Smooth muscle cell (in vitro differentiated cells): ENCODE results near the gene AP2S1. TPM values are rescaled to one million over a fixed set of nuclear protein-coding genes. Genes with fewer than 3 reads are reported as not detected.
"Not testable (repeated sequence)": the region's sequence is repeated elsewhere in the genome, so short reads cannot be mapped to it uniquely, and the experiment has no call there.

ENCODE experiments used
- DNase-seq: peaks from one replicate; lab custom pipeline; 2025; ENCODE audit not compliant: unreplicated experiment; lab: John Stamatoyannopoulos, UW
- H2AFZ ChIP-seq: fragments of 200-600 bp; sonication (generic); 2 replicates; pipeline ENCODE4 v1.6.0; 2016; ENCODE audit warnings: antibody characterized with exemption, low read depth, mild to moderate bottlenecking
- H3F3A ChIP-seq: fragments of 200-600 bp; sonication (generic); 2 replicates; pipeline ENCODE4 v1.6.0; 2017; ENCODE audit warnings: antibody characterized with exemption, low read depth
- H3K27ac ChIP-seq: fragments of 200-600 bp; sonication (generic); 2 replicates; pipeline ENCODE4 v1.5.1; 2016; ENCODE audit warnings: low read depth, mild to moderate bottlenecking
- H3K27me3 ChIP-seq: fragments of 200-600 bp; sonication (generic); 2 replicates; pipeline ENCODE4 v1.6.1; 2016; ENCODE audit warnings: low read depth, mild to moderate bottlenecking
- H3K36me3 ChIP-seq: fragments of 200-600 bp; sonication (generic); 2 replicates; pipeline ENCODE4 v1.5.1; 2016; ENCODE audit warnings: low read depth
- H3K4me1 ChIP-seq: fragments of 200-600 bp; sonication (generic); 2 replicates; pipeline ENCODE4 v1.5.1; 2016; ENCODE audit warnings: low read depth
- H3K4me2 ChIP-seq: fragments of 200-600 bp; sonication (generic); 2 replicates; pipeline ENCODE4 v1.6.0; 2016; ENCODE audit warnings: mild to moderate bottlenecking
- H3K4me3 ChIP-seq: fragments of 200-600 bp; sonication (generic); 2 replicates; pipeline ENCODE4 v1.5.1; 2016; ENCODE audit warnings: mild to moderate bottlenecking
- H3K79me2 ChIP-seq: fragments of 200-600 bp; sonication (generic); 2 replicates; pipeline ENCODE4 v1.6.0; 2016; ENCODE audit warnings: low read depth, mild to moderate bottlenecking
- H3K9ac ChIP-seq: fragments of 200-600 bp; sonication (generic); 2 replicates; pipeline ENCODE4 v1.6.0; 2016; ENCODE audit warnings: low read depth
- H3K9me3 ChIP-seq: fragments of 200-600 bp; sonication (generic); replicated peaks from 2 replicates; pipeline ENCODE4 v1.5.1; 2016; ENCODE audit warnings: low read depth
- H4K20me1 ChIP-seq: fragments of 200-600 bp; sonication (generic); 2 replicates; pipeline ENCODE4 v1.6.0; 2016; ENCODE audit warnings: low read depth
- WGBS: methylation state at CpG from one replicate; pipeline ENCODE4 v1.1.7; 2016; ENCODE audit warnings: low lambda C conversion rate; 5-methylcytosine and 5-hydroxymethylcytosine counted together
- polyA plus RNA-seq: library from polyadenylated mRNA; unstranded; fragments of >200 nt; fragmentation: Nextera tagmentation; extraction: Ambion mirVana; gene quantifications from 2 replicates; pipeline ENCODE4 v1.2.1, GENCODE V29; 2016
- total RNA-seq: library from RNA; depleted of rRNA; stranded (reverse); fragments of >200 nt; gene quantifications from 2 replicates; pipeline ENCODE4 v1.2.3, GENCODE V29; 2014
- TF ChIP-seq, protein P1 (sequence below): fragments of 200-600 bp; sonication (generic); IDR thresholded peaks from 2 replicates; pipeline ENCODE4 v1.5.1; 2017; ENCODE audit warnings: borderline replicate concordance, mild to moderate bottlenecking, antibody characterized with exemption; ENCODE audit not compliant: insufficient read depth, poor library complexity, severe bottlenecking

Gene AP2S1
- total and polyA plus RNA-seq, 2 experiments from 2014 or later, result 204 to 488 TPM

DNA sequence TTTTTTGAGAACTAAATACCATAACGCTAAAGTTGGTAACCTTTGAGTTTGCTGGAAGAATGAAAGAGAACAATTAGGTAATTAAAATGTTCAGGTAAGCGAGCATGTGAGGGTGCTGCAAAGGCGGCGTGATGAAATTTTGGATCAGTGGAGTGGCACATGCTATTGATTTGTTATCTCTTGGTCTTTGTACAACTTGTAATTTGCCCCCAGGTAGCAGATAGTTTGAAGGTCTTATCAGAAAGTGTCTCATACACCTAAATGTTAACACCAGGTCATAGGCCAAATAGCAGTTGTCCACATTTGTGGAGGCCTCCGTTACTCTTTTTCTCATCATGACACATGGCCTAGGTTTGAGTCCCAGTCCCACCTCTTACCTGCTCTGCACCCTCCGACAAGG is 25.0 kb upstream of the AP2S1 start:
- H3F3A ChIP-seq, result peaks cover 19% of the 10 kb centered on the region
- H3K79me2 ChIP-seq, result peaks cover 77% of the 10 kb centered on the region
- TF ChIP-seq, protein P1, sequence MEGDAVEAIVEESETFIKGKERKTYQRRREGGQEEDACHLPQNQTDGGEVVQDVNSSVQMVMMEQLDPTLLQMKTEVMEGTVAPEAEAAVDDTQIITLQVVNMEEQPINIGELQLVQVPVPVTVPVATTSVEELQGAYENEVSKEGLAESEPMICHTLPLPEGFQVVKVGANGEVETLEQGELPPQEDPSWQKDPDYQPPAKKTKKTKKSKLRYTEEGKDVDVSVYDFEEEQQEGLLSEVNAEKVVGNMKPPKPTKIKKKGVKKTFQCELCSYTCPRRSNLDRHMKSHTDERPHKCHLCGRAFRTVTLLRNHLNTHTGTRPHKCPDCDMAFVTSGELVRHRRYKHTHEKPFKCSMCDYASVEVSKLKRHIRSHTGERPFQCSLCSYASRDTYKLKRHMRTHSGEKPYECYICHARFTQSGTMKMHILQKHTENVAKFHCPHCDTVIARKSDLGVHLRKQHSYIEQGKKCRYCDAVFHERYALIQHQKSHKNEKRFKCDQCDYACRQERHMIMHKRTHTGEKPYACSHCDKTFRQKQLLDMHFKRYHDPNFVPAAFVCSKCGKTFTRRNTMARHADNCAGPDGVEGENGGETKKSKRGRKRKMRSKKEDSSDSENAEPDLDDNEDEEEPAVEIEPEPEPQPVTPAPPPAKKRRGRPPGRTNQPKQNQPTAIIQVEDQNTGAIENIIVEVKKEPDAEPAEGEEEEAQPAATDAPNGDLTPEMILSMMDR, result no peak
- peaks cover 3% of the 10 kb centered on the region for H3K4me1 ChIP-seq
- no peak overlapping the region for H3K4me3 ChIP-seq
- peak overlapping the region; percentile 45 for H3K27ac ChIP-seq
- no peaks in the 10 kb centered on the region for H3K9me3 ChIP-seq
- H3K4me2 ChIP-seq, result no peak overlapping the region
- H2AFZ ChIP-seq, result no peak overlapping the region
- H4K20me1 ChIP-seq, result peaks cover 79% of the 10 kb centered on the region
- no peak for DNase-seq
- WGBS, result 85% methylated on average over 6 of the region's 6 CpGs
- no peaks in the 10 kb centered on the region for H3K27me3 ChIP-seq
- H3K36me3 ChIP-seq, result no peaks in the 10 kb centered on the region
- H3K9ac ChIP-seq, result no peak overlapping the region

DNA sequence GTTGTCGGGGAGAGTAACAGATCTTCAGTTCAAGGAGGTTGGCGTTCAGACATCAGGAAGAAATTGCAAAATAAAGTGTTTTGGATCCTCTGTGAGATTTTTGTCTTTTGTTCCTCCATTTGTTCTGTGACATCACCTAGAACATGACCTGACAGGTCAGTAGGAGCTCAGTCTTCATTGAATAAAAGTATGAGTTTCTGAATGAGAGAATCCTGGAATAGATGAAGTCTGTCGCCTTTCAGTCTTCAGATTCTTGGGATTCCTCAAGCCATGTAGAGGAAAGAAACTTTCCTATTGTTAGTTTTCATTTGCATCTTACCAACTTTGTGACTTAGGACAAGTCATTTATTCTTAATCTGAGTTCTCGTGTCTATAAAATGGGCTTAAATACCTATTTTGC is 24.6 kb upstream of the AP2S1 start:
- H3K4me1 ChIP-seq, result peaks cover 3% of the 10 kb centered on the region
- no peak overlapping the region for H2AFZ ChIP-seq
- H3K4me2 ChIP-seq, result no peak overlapping the region
- peaks cover 77% of the 10 kb centered on the region for H3K79me2 ChIP-seq
- WGBS, result 78% methylated on average over 4 of the region's 4 CpGs
- no peaks in the 10 kb centered on the region for H3K36me3 ChIP-seq
- H3K27ac ChIP-seq, result peak overlapping the region; percentile 45
- no peak for DNase-seq
- TF ChIP-seq, protein P1, result no peak
- H3F3A ChIP-seq, result peaks cover 19% of the 10 kb centered on the region
- no peaks in the 10 kb centered on the region for H3K9me3 ChIP-seq
- H3K9ac ChIP-seq, result no peak overlapping the region
- peaks cover 81% of the 10 kb centered on the region for H4K20me1 ChIP-seq
- no peak overlapping the region for H3K4me3 ChIP-seq
- no peaks in the 10 kb centered on the region for H3K27me3 ChIP-seq

DNA sequence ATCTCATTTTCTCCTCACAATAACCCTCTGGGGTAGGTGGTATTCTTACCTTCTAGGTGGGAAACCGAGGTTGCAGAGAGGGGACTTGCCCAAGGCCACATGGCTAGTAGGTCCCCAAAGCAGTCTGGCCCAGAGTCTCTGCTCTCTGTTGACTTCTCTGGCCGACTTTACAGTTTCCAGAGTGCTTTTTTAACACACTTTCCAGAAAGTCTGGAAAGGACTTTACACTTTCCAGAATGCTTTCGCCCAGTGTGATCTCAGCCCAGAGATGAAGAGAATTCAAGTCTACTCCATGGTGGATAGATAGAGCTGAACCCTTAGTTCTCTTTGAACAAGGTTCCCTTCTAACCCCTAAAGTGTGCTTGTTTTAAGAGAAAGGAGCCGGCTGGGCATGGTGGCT is 22.3 kb upstream of the AP2S1 start:
- WGBS, result 74% methylated on average over 4 of the region's 4 CpGs
- H3K27ac ChIP-seq, result no peak overlapping the region

DNA sequence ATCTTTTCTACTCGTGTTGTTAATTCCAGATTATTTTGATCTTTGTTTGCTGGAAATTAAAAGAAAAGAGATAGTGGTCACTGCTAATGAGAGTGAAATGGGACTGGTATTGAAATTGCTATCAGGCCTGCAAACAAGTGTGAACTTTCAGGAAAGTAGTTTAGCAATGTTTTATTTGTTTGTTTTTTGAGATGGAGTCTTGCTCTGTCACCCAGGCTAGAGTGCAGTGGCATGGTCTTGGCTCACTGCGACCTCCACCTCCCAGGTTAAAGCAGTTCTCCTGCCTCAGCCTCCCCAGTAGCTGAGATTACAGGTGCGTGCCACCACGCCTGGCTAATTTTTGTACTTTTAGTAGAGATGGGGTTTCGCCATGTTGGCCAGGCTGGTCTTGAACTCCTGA is 20.5 kb upstream of the AP2S1 start:
- not testable (repeated sequence) for H3K36me3 ChIP-seq, H3K27me3 ChIP-seq, H3K4me3 ChIP-seq, H3K9ac ChIP-seq, H2AFZ ChIP-seq, H3F3A ChIP-seq, H3K4me2 ChIP-seq, H3K9me3 ChIP-seq, H3K27ac ChIP-seq, DNase-seq
- Histone ChIP-seq H3K4me1 (peaks cover 12% of the 10 kb centered on the region), H3K79me2 (peaks cover 92% of the 10 kb centered on the region), H4K20me1 (peaks cover 92% of the 10 kb centered on the region)
- 98% methylated on average over 5 of the region's 5 CpGs for WGBS

More for the DNA sequence above, 22.3 kb upstream of the AP2S1 start:
- Histone ChIP-seq H2AFZ (no peak overlapping the region), H3K27me3 (no peaks in the 10 kb centered on the region), H3K79me2 (peaks cover 88% of the 10 kb centered on the region), H3K9me3 (no peaks in the 10 kb centered on the region), H3K36me3 (no peaks in the 10 kb centered on the region), H3K4me1 (peaks cover 3% of the 10 kb centered on the region), H3F3A (peaks cover 8% of the 10 kb centered on the region), H4K20me1 (peaks cover 89% of the 10 kb centered on the region), H3K4me3 (no peak overlapping the region), H3K9ac (no peak overlapping the region), H3K4me2 (no peak overlapping the region)
- TF ChIP-seq, protein P1, result no peak
- no peak for DNase-seq
